Tibial nerve (tissue), 4 donors: ENCODE data around the gene NT5DC4.

Experiments
- EP300 ChIP-seq, 2 donors: sonication (generic); formaldehyde crosslinking; IDR thresholded peaks; one replicate each; pipeline ENCODE4 v1.6.1; 2017; ENCODE audit warnings: antibody characterized with exemption in 2 of 2, mild to moderate bottlenecking in 1 of 2
- POLR2A ChIP-seq, 2 donors: fragments of 450-650 bp; IDR thresholded peaks; one replicate each; pipeline ENCODE4 v1.6.1; 2017; ENCODE audit warnings: antibody characterized with exemption in 2 of 2, mild to moderate bottlenecking in 2 of 2, moderate library complexity in 2 of 2
- TF ChIP-seq, protein P1 (sequence below), 5 experiments: fragments of 200-600 bp in 3 of 5; fragments of 450-650 bp in 2 of 5; sonication (generic) in 3 of 5; IDR thresholded peaks; one replicate each; pipeline ENCODE4 v1.5.1; 2016 to 2019; ENCODE audit warnings: antibody characterized with exemption in 5 of 5, mild to moderate bottlenecking in 3 of 5, moderate library complexity in 2 of 5

GRCh38 chr2:112776113-112776512 is 55.3 kb downstream of the NT5DC4 start:
- TF ChIP-seq, protein P1, sequence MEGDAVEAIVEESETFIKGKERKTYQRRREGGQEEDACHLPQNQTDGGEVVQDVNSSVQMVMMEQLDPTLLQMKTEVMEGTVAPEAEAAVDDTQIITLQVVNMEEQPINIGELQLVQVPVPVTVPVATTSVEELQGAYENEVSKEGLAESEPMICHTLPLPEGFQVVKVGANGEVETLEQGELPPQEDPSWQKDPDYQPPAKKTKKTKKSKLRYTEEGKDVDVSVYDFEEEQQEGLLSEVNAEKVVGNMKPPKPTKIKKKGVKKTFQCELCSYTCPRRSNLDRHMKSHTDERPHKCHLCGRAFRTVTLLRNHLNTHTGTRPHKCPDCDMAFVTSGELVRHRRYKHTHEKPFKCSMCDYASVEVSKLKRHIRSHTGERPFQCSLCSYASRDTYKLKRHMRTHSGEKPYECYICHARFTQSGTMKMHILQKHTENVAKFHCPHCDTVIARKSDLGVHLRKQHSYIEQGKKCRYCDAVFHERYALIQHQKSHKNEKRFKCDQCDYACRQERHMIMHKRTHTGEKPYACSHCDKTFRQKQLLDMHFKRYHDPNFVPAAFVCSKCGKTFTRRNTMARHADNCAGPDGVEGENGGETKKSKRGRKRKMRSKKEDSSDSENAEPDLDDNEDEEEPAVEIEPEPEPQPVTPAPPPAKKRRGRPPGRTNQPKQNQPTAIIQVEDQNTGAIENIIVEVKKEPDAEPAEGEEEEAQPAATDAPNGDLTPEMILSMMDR (IDR thresholded peaks at IDR 0.05): no peak
- no peak for TF ChIP-seq POLR2A (IDR thresholded peaks at IDR 0.05)
- no peak for TF ChIP-seq EP300 (IDR thresholded peaks at IDR 0.05)
